GM19025 (cell line): ENCODE data around the gene ADRA2B.
"Not testable (repeated sequence)": the region's sequence is repeated elsewhere in the genome, so short reads cannot be mapped to it uniquely, and the experiment has no call there.

Source experiments
- ATAC-seq: cut with Tn5 transposase; IDR thresholded peaks from one replicate; pipeline ENCODE4 v1.9.1; 2021; ENCODE audit warnings: mild to moderate bottlenecking, low read depth, moderate library complexity; ENCODE audit not compliant: unreplicated experiment

Gene ADRA2B

DNA sequence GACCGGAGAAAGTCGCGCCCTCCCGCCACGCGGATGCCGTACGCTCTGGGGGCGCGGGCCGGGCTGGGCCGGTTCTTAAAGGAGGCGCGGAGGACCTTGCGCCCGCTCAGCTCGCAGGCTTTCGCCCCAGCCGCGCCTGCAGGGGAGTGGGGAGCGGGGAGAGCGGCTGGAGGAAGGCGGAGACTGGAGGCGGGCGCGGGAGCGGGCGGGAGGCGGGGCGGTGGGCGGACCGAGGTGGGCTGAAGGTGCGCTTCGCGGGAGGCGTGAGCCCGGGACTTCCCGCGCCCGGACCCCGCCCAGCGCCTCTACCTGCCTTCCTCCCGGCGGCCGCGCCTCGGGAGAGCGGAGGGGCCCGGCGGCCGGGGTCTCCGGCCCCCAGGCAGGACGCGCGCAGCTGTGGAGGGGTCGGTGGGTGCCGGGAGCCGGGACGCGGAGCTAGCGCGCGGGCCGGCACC is at the start of gene ADRA2B:
TSS of gene ADRA2B (minus strand) at position 148 of the 455 bp plus-strand sequence. CDS start 422 bp downstream, outside the sequence.
- peak; percentile 49 for ATAC-seq

DNA sequence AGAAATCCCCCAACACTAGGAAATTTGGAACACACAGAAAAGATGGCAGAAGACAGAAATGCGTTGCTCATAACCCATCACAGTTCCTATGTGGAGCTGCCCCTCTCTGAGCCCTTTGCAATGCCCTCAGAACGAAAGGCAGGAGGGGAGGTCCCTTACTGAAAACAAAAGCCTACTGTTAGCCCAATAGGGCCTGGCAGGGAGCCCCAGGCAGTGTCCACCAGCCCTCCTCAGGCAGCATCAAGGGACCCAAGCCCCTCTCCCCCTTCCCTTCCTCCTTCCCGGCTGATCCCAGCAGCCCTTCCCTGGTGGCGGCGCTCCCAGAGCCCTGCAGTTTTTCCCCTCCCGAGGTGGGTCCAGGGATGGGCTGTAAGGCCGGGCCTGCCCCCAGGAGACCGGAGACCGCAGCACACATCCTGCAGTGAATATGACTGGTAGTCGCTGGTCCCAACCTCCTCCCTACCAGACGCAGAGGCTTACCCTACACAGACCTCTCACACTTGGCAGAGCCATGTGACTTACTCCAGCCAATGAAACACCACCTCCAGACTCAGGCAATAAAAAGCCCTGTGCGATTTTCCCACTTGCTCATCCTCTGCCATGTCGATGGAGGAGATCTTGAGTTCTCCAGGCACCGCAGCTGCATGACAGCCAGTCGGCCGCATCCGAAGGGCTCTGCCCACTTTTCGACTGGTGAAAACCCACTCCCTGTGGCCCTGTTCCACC is 48.3 kb upstream of the ADRA2B start:
- ATAC-seq: peak; percentile 67

DNA sequence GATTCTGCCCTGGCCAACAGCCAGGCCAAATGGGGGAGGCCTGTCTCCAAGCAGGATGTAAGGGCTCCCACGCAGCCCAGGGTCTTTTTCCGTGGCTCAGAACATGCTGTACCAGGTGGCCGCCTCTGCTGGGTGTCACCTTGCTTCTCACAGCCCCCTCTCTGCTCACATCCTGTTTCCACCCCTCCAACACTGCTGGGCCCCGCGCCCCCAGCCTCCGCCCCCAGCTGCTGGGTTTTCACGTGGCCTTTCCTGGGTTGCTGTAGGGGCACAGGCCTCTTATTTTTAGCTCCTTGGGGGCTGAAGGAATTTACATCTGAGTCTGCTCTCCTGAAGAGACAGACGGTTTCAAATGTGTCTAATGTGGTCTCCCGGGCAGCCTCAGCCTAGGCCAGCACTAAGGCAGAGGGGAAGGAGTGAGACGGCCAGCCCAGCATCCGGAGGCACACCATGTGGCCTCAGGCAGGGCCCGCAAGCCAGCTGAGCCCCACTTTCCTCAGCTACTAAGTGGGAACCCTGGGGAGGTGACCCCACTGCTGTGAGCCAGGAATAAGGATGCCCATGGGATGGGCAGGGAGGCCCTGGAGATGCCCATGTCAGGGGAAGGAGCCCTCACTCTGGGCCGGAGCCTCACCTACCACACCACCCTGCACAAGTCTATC is 47.5 kb upstream of the ADRA2B start:
- ATAC-seq: peak; percentile 56

- peak; percentile 6 for ATAC-seq
Observed at GRCh38 chr2:96163415-96163767, 47.0 kb upstream of the ADRA2B start.

DNA sequence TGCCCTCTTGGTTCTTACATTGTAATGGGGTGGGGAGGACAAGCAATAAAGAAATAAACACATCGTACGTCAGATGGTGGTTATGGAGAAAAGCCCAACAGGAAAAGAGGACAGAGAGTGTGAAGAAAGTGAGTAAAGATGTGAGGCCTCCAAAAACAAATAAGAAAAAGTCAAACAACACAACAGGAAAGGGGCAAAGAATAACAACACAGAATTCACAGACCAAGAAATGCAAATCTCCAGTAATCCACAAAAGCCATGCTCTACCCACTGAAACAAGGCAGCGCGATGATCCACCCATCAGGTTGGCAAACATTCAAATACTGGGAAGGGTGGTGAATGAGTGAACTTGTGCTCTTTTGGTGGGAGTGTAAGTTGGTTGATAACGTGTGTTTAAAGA is 45.5 kb upstream of the ADRA2B start:
- no peak for ATAC-seq

DNA sequence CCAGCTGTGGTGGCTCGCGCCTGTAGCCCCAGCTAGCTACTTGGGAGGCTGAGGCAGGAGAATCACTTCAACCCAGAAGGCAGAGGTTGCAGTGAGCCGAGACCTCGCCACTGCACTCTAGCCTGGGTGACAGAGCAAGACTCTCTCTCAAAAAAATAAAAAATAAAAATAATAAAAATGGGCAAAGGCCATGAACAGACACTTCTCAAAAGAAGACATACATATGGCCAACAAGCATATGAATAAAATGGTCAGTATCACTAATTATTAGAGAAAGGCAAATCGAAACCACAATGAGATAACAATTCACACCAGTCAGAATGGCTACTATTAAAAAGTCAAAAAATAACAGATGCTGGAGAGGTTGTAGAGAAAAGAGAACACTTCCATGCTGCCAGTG is 44.0 kb upstream of the ADRA2B start:
- ATAC-seq: not testable (repeated sequence)

GRCh38 chr2:96159084-96159830 is 42.9 kb upstream of the ADRA2B start:
- no peak for ATAC-seq

GRCh38 chr2:96158554-96158940 is 42.2 kb upstream of the ADRA2B start:
- no peak for ATAC-seq

DNA sequence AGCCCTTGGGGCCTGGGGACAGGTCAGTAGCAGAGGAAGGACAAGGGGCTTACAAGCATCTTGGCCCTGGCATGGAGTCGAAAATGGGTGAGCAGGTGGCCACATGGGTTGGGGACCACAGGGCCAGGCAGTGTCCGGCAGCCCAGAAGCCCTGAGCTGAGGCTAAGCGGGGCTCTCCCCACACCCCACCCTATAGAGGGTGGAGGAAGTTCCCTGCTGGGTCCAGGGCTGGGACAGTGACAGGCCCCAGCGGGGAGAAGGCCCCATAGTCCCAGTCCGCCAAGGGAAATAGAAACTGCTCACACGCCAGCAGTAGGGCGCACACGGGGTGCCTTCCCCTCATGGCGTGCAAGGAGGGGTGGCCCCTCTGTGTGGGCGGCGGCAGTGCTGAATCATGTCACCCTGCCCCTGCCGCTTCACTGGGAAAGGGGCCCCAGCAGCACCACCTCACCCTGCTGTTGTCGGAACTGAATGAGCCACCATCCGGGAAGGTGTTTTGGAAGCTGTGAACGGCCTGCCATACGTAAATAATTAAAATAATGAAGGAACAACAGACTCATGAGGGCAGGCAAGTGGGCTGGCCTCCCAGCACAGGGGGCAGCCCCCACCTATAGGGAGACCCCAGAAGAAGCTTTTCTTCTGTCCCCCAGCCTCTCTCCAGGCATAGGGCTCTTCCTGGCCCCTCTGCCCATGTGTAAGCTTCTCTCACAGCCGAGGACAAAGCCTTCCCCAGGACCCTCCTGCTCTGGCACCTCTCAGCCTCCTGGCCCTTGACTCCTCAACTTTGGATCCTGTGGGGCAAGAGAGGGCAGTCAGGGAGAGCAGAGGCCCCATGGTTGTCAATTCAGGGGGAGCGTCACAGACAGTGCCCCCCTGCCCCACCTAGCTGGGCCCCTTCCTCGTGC is 41.5 kb upstream of the ADRA2B start:
- ATAC-seq: peak; percentile 59

DNA sequence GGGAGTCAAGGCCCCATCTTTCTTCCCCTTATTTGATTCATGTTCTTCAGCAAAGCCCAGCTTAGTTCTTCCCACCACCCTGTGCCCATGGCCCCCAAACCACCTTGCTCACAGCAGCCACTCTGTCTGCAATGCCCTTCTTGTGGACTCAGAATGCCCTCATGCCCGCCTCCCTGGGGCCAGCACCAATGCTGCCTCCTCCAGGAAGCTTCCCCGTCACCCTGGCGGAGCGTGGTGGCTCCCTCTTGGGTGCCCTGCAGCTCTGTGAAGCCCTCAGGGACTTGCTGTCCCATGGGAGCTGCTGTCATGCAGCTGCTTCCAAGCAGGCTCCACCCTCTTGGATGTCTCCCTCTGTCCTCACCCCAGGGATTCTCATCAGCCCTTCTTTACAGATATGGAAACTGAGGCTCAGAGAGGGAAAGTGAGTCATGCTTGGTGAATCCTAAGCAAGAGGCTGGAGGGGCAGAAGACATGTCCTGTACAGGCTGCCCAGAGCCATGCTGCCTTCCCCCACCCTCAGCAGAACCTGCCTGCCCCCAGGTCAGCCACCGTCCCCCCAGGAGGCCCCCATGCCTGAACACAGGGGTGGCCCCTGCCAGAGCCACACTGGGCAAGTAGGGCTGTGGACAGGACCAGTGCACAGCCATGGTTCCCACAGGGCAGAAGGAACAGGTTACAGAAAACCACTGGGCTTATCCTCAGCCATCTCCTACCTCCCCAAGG is 40.7 kb upstream of the ADRA2B start:
- peak; percentile 48 for ATAC-seq

DNA sequence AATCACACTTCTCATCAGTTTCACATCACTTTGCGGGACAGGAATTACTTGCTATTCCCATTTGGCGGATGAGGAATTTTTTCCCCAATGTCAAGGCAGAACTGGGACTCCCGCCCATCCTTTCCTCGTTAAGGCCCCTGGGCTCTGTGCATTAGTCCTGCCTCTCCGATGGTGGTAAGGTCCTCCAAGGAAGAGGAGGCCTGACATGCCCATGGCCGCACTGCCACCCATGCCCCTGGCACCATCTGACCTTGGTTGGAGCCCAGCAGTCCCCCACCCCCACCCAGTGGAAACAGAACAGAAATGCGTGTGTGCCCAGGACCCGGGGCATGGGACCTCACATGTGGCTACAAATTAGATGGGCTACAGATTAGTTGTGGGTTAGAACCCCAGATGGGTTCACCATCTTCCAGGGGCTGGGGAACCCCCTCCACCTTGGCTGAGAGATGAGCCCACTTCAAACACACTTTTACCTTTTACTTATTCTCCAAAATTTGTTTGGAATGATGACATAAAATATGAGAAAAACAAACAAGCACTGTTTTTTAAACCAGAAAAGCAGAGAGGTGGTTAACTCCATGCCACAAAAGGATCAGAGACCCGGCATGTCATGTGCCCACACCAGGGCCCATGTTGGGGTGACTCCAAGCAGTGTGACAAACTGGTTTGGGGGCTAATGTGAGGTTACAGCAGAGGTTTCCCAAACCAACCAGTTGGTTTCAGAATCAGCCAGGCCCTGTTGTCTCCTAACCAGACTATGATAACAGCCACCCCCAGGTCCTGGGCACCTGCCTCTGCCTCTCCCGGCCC is 39.8 kb upstream of the ADRA2B start:
- ATAC-seq: no peak

DNA sequence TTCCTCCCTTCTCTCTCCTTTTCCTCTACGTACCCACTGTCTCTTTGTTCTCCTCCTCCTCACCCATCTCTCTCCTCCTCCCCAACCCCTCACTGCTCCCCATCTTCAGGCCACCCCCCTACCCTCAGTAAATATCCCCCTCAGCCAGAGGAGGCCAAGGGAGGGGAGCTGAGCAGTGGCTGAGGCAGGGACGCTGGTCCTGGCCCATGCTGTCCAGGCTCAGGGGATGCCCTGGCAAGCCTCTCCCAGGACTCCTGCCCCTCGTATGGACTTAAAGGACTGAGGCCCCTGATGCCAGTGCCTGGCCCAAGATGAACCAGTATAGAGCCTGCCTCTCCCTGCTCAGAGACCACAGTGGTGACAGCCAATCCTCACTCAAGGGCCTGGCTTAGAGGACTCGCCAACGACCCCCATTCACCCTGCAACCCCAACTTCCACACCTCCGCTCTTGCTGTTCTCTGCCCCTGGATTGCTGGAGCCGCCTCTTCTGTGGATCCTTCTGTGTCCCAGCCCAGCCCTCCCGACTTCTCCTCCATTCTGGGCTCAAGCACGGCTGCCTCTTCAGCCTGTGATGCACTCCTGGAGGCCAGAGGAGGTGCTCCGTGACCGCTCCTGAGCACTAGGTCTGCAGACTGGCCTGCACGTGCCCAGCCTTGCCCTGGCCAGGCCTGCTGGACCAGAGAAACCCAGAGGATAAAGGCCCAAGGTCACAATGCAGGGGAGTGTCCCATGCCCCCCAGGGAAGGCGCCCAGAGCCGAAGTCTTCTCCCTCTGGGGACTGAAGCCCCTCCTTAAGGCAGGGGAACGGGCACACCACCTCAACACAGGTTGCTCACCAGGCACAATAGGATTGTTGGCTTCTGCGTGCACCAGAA is 38.4 kb upstream of the ADRA2B start:
- ATAC-seq: no peak

GRCh38 chr2:96153991-96154431 is 37.6 kb upstream of the ADRA2B start:
- no peak for ATAC-seq

DNA sequence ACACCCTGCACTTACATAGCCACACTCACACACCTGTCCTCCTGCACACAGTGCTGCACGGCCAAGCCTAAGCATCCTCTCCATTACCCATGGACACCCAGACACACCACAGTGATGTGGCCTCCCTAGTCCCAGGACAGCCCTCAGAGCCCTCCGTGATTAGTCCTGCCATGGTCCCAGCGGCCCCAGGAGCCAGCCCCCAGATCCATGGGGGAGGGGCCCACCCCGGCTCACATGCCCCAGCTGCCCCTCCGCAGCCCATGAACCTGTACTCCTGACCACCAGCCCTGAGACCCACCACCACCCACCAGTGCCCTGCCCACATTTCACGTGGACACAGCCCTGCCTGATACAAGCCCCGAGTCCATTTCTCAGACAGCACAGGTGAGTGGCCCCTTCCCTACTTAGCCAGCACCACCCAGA is 36.9 kb upstream of the ADRA2B start:
- ATAC-seq: no peak

GRCh38 chr2:96152304-96153161 is 36.2 kb upstream of the ADRA2B start:
- ATAC-seq: no peak

DNA sequence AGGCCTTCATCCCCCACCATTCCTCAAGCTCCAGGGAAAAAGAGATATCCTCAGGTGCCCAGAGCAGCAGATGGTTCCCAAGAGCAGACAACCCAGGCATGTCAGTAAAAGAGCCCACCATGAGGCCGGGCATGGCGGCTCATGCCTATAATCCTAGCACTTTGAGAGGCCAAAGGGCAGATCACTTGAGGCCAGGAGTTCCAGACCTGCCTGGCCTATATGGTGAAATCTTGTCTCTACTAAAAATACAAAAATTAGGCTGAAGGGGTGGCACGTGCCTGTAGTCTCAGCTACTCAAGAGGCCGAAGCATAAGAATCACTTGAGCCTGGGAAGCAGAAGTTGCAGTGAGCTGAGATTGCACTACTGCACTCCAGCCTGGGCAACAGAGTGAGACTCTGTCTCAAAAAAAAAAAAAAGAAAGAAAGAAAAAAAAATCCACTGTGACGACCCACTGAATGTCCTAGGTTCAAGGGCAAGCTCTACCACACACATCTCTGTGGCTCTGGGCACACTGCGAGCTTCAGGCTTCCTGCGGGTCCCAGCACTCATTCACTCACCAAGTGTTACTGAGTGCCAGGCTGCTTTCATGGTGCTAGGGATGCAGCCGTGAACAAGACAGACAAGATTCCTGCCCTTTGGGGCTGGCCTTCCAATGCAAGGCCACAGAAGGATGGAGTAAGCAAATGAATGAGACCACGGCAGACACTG is 35.4 kb upstream of the ADRA2B start:
- ATAC-seq: no peak
